Lower lobe of right lung (tissue), 2 donors: Measurements from ENCODE around the gene BMF. TPM values are rescaled to one million over a fixed set of nuclear protein-coding genes. Genes with fewer than 3 reads are reported as not detected.
"Not testable (repeated sequence)": the region's sequence is repeated elsewhere in the genome, so short reads cannot be mapped to it uniquely, and the experiment has no call there.

ENCODE experiments used
- ATAC-seq, 2 donors: fragments of 200-7000 bp; cut with Tn5 transposase; one replicate each; pipeline ENCODE4 v1.9.1; 2020 to 2022; ENCODE audit warnings: mild to moderate bottlenecking in 2 of 2, moderate library complexity in 2 of 2
- DNase-seq: peaks from one replicate; pipeline ENCODE4 v3.0.0-alpha.2; 2020
- H3K27ac ChIP-seq: fragments of 200-600 bp; one replicate; pipeline ENCODE4 v1.8.0; 2022
- H3K27me3 ChIP-seq: fragments of 200-600 bp; one replicate; pipeline ENCODE4 v1.8.0; 2022; ENCODE audit warnings: low read depth
- H3K36me3 ChIP-seq: fragments of 200-600 bp; one replicate; pipeline ENCODE4 v1.8.0; 2022; ENCODE audit warnings: mild to moderate bottlenecking
- H3K4me1 ChIP-seq: fragments of 200-600 bp; one replicate; pipeline ENCODE4 v1.8.0; 2022
- H3K4me3 ChIP-seq: fragments of 200-600 bp; one replicate; pipeline ENCODE4 v1.8.0; 2022; ENCODE audit warnings: mild to moderate bottlenecking
- H3K9me3 ChIP-seq: fragments of 200-600 bp; one replicate; pipeline ENCODE4 v1.8.0; 2022
- CTCF ChIP-seq: fragments of 200-600 bp; IDR thresholded peaks from one replicate; pipeline ENCODE4 v1.8.0; 2022; ENCODE audit warnings: antibody characterized with exemption, mild to moderate bottlenecking
- intact Hi-C: fragments of 100-400 bp; cut with DNase I; formaldehyde crosslinking; loops from one replicate; pipeline ENCODE4 v1.11.0; 2022
- total RNA-seq: library from RNA; stranded (reverse); fragmentation: NEBNext Ultra II Directional; extraction: Animal tissue kit (Norgen Biotek cat#: 25700); gene quantifications from one replicate; pipeline ENCODE4 v1.2.1, GENCODE V29; 2021
- donor health status: DM: no; HTN: yes; CAD: no; lungs with severe emphysema.

Gene BMF
- total RNA-seq, 1 donor from 2014 or later: 17.2 TPM

GRCh38 chr15:40130799-40131502, 22.3 kb upstream of the BMF start:
- intact Hi-C loops: no loop called here
- no peak for TF ChIP-seq CTCF

DNA sequence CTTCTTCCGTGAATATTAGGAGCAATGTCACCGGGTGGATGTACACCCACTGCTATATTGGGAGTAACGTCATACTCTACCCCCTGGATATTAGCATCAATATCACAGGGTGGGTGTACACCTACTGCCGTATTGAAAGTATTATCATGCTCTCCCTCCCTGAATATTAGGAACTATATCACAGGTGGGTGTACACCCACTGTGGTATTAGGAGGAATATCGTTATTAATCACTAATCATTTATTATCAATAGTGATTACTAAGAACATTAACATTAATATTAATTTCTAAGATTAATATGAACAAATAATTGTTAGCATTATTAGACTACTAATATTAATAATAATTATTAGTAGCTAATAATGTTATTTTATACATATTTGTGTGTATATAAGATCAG, 21.4 kb upstream of the BMF start:
- intact Hi-C loops: no loop called here
- no peaks in the 10 kb centered on the region for H3K4me1 ChIP-seq
- H3K4me3 ChIP-seq: no peak overlapping the region
- H3K36me3 ChIP-seq: no peaks in the 10 kb centered on the region
- H3K27me3 ChIP-seq: no peaks in the 10 kb centered on the region
- DNase-seq: no peak
- no peak for ATAC-seq
- TF ChIP-seq CTCF: no peak
- no peaks in the 10 kb centered on the region for H3K9me3 ChIP-seq
- no peak overlapping the region for H3K27ac ChIP-seq

More at GRCh38 chr15:40130799-40131502, 22.3 kb upstream of the BMF start:
- DNase-seq (no peak), ATAC-seq (no peak)
- Histone ChIP-seq H3K36me3 (no peaks in the 10 kb centered on the region), H3K27me3 (no peaks in the 10 kb centered on the region), H3K27ac (no peak overlapping the region), H3K4me3 (no peak overlapping the region), H3K4me1 (no peaks in the 10 kb centered on the region), H3K9me3 (no peaks in the 10 kb centered on the region)

- H3K9me3 ChIP-seq: no peaks in the 10 kb centered on the region
- no peak overlapping the region for H3K4me3 ChIP-seq
- intact Hi-C loops: no loop called here
- no peaks in the 10 kb centered on the region for H3K4me1 ChIP-seq
- ATAC-seq (no peak), DNase-seq (no peak)
- H3K36me3 ChIP-seq: no peaks in the 10 kb centered on the region
- H3K27me3 ChIP-seq: no peaks in the 10 kb centered on the region
- no peak overlapping the region for H3K27ac ChIP-seq
- TF ChIP-seq CTCF: no peak
Measured at GRCh38 chr15:40128766-40129660, 20.3 kb upstream of the BMF start.

GRCh38 chr15:40125950-40126349, 17.3 kb upstream of the BMF start:
- TF ChIP-seq CTCF: no peak
- no peaks in the 10 kb centered on the region for H3K27me3 ChIP-seq
- DNase-seq (no peak), ATAC-seq (no peak)
- H3K27ac ChIP-seq: no peak overlapping the region
- no peaks in the 10 kb centered on the region for H3K36me3 ChIP-seq
- H3K9me3 ChIP-seq: no peaks in the 10 kb centered on the region
- H3K4me3 ChIP-seq: no peak overlapping the region
- peaks cover 10% of the 10 kb centered on the region for H3K4me1 ChIP-seq
- intact Hi-C loops: no loop called here

- H3K27ac ChIP-seq, H3K27me3 ChIP-seq, DNase-seq, H3K4me3 ChIP-seq, H3K9me3 ChIP-seq, intact Hi-C loops, H3K4me1 ChIP-seq, H3K36me3 ChIP-seq: not testable (repeated sequence)
- ATAC-seq: peak; percentile 63 to 80
Measured at GRCh38 chr15:40124807-40125285, 16.2 kb upstream of the BMF start.

- H3K4me3 ChIP-seq, H3K27ac ChIP-seq, H3K27me3 ChIP-seq, DNase-seq, H3K4me1 ChIP-seq, H3K36me3 ChIP-seq, intact Hi-C loops, ATAC-seq, H3K9me3 ChIP-seq: not testable (repeated sequence)
Measured at GRCh38 chr15:40124333-40124732, 15.7 kb upstream of the BMF start.

DNA sequence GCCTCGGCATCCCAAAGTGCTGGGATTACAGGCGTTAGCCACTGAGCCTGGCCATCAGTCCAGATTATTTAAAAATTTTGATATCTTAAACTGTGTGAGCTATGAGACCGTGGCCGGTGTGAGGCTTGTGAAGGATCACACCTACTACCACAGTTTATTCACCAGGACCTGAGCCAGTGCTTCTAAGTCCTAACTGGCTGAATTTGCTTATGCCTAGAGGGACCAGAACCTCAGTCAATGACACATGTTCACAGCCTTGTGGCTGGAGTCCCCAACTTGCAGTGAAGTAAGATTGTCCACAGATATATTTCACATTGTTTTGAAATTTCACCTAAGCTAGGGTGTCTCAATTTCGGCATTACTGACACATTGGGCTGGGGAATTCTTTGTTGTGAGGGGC, 15.2 kb upstream of the BMF start:
- intact Hi-C loops, DNase-seq, H3K27ac ChIP-seq, H3K9me3 ChIP-seq, H3K4me1 ChIP-seq, H3K27me3 ChIP-seq, ATAC-seq, H3K36me3 ChIP-seq, H3K4me3 ChIP-seq: not testable (repeated sequence)

GRCh38 chr15:40122989-40123388, 14.3 kb upstream of the BMF start:
- intact Hi-C loops, H3K36me3 ChIP-seq, H3K27ac ChIP-seq, H3K4me3 ChIP-seq, H3K27me3 ChIP-seq, H3K4me1 ChIP-seq, H3K9me3 ChIP-seq, ATAC-seq, DNase-seq: not testable (repeated sequence)
